GM19025 (cell line): Measurements from ENCODE around the gene ERFE.
"Not testable (repeated sequence)": the region's sequence is repeated elsewhere in the genome, so short reads cannot be mapped to it uniquely, and the experiment has no call there.

Experiments used
- ATAC-seq: cut with Tn5 transposase; IDR thresholded peaks from one replicate; pipeline ENCODE4 v1.9.1; 2021; ENCODE audit warnings: mild to moderate bottlenecking, low read depth, moderate library complexity; ENCODE audit not compliant: unreplicated experiment

The ERFE gene, protein sequence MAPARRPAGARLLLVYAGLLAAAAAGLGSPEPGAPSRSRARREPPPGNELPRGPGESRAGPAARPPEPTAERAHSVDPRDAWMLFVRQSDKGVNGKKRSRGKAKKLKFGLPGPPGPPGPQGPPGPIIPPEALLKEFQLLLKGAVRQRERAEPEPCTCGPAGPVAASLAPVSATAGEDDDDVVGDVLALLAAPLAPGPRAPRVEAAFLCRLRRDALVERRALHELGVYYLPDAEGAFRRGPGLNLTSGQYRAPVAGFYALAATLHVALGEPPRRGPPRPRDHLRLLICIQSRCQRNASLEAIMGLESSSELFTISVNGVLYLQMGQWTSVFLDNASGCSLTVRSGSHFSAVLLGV

DNA sequence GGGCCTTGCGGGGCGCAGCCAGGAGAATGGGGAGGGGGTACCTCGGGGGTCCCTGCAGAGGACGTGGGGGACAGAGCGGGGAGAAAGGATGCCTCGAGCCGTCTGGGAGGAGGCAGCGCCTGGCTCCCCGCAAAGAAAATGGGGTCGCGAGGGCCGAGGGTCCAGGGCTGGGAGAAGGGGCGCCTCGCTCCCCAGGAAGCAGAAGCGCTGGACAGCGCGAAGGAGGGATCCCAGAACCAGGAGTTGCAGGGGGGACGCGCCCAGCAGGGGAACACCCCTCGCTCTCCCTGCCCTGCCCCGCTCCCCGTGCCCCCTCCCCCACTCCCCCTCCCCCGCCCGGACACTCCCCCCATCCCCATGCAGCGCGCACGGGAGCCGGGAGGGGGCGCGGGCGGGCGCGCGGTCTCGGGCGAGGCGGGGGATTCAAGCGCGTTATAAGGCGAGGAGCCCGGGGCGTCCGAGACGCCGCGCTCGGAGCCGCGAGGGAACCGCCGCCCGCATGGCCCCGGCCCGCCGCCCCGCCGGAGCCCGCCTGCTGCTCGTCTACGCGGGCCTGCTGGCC, at the start of gene ERFE:
Gene ERFE (plus strand): TSS at position 462 of the 562 bp plus-strand sequence. CDS start 38 bp downstream, at position 500.
- ATAC-seq: no peak

DNA sequence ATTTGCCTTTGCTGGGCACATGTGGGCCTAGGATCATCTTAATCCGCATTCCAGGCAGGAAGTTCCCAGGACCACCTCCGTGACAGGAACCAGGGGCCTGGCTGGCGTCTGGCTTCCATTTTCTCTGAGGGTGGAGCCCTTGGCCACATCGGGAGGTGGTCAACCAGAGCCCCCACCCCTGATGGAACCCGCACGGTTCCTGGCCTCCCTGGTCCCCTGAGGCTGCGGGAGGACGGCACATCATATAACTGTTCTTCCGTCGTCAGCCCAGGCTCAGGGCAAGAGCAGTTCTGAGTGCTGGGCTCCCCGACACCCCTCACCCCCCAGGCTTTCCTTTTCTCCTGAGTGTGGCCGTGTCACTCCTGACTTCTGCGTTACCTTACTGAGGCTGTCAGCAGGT, 45.2 kb upstream of the ERFE start:
- no peak for ATAC-seq

DNA sequence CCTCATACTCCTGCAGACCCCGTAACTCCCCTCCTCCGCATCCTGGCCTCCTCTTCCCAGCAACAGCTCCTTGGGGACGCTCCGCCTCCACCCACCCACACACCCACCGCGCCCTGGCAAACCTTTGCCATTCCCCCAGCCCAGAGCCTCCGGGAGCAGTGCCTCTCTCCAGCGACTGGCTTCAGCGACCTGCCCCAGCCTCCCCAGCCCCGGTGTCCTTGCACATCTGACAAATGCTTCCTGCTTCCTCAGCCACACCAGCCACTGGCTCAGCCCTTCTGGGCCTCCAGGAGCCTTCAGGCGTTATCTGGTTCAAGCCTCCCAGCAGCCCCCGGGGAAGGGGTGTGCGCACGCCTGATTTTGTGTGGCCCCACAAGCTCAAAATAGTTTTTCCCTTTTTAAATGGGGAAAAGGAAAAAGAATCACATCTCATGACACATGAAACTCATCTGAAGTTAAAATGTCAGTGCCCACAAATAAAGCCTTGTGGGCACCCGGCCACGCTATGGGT, 44.4 kb upstream of the ERFE start:
- ATAC-seq: no peak

DNA sequence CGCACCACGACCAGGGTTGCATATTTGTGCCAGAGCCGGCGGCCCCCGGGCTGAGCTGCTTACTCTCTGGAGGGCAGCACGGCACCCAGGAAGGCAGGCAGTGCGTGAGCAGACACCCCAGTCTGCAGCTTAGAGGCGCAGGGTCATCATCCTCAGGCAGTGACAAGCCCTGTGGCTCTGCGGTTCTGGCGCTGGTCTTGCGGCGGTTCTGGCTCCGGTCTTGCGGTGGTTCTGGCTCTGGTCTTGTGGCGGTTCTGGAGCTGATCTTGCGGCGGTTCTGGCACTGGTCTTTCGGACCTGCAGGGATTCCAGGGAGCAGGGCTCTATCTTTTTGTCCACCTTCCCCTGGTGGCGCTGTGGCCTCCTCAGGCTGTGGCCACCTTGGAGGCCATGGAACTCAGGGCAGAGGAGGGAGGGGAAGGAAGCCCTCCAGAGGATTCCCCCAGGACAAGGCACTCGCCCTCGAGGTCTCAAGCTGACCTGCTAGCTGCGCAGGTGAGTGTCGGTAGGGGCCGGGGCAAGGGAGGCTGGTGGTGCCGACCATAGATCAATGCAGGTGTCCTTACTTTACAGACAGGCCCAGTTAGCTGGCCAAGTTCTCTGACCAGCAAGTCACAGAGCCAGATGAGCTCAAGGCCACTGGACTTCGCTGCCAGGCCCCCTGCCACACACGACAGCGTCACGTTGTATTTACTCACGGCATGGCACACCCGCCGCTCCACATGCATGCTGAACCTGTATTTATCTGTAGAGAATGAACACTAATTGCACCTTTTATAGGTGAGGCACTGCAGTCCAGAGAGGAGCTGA, 43.7 kb upstream of the ERFE start:
- no peak for ATAC-seq

DNA sequence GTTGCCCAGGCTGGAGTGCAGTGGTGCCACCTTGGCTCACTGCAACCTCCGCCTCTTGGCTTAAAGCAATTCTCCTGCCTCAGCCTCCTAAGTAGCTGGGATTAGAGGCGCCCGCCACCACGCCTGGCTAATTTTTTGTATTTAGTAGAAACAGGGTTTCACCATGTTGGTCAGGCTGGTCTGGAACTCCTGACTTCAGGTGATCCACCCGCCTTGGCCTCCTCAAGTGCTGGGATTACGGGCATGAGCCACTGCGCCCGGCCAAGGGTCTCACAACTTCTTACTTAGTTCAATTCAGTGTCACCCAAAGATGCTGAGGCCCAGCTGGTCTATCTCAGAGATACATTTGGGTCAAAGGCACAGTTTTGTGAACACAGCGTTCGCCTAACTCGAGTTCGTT, 43.1 kb upstream of the ERFE start:
- not testable (repeated sequence) for ATAC-seq

DNA sequence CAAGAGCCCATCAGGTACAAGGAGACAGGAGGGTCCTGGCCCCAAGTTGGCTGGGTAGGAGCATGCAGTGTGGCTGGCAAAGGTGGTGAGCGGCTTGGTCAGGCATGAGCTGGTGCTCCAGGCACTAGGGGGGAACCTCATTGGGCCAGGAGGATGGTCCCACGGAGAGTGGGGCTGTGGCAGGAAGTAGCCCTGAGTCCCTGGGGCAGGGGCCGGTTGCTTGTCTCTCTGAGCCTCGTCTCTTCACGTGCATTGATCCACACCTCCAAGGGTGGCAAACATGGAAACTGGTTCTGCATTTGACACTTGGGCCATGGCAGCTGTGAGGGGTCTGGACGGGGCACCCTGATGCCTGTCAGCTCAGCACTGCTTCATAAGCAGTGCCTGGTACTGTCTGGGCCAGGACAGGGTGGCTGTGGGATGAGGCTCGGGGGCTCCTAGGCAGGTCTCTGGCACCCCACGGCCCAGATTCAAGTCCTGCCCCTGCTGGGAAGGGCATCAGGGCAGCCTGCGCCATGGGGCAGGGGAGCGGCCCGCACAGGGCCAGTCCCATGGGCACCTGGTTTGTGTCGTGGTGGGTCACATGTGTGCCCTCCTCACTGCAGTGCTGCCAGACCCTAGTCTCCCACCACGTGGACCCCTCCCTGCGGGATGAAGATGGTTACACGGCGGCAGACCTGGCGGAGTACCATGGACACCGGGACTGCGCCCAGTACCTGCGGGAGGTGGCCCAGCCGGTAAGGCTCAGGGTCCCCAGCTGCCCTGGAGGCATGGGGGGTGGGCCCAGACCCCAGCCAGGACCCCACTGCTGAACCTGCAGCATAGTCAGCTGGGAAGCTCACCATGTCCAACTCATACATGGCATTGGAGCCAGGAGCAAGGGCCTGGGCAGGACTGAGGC, 42.2 kb upstream of the ERFE start:
- no peak for ATAC-seq

DNA sequence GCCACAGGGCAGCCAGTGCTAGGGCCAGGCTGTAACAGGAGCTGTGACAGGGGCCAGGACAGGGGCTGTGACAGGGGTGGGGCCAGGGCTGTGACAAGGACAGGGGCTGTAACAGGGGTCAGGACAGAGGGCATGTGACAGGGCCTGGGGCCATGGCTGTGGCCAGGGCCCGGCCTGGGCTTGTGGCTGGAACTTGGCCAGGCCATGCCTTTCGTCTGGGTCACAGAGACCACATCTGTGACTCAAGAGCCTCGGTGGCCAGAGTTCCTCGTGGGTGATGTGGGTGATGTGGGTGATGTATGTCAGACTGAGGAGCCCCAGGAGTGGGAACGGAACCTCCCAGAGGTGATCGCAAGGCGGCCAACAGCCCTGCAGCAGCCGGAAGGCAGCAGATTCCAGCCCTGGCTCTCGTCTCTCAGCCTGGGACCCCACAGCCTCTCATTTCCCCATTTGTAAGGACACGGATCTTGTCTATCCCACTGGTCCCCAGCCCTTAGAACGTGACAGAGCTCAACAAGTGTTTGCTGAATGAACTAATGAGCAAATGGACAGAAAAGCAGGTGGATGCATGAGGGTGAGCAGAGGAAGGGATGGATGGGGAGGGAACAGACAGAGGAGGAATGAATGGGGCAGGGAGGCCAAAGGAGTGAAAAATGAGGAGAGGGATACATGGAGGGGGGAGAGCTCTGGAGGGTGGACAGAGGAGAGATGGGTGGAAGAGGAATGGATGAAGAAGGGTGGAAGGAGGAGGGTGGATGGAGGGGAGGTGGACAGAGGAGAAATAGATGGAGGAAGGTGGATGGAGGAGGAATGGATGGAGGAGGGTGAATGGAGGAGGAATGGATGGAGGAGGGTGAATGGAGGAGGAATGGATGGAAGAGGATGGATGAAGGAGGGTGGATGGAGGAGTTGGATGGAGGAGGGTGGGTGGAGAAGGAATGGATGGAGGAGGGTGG, 41.3 kb upstream of the ERFE start:
- ATAC-seq: no peak

DNA sequence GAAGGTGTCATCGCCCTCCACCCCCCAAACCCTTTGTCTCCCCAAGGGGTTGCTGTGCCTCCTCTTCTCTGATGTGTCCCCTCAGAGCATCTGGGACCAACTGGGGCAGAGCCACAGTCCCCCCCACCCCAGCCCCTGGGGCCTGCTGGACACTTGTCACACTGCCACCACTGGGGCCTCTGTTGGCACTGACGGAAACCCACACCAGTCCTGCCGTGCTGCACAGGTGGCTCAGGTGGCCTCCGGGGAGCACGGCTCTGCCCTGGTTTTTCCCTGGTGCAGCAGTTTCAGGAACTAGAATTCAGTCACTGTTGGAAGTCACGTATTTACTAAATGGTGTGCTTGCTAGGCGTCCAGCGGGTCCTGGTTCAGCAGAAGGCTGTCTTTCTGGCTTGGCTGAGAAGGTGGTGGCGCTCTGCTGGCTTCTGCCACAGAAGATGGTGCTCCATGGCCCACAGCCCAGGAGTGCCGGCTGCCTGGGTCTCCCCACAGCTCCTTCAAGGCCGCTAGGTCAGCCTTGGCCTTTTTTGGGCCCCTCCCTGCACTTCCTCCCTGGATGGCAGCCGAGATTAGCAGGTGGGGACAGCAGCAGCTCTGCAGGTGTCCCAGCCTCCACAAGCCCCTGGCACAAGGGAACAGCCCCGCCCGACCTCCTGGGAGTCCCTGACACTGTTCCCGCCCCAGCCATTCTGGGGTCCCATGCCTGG, 38.9 kb upstream of the ERFE start:
- ATAC-seq: no peak

DNA sequence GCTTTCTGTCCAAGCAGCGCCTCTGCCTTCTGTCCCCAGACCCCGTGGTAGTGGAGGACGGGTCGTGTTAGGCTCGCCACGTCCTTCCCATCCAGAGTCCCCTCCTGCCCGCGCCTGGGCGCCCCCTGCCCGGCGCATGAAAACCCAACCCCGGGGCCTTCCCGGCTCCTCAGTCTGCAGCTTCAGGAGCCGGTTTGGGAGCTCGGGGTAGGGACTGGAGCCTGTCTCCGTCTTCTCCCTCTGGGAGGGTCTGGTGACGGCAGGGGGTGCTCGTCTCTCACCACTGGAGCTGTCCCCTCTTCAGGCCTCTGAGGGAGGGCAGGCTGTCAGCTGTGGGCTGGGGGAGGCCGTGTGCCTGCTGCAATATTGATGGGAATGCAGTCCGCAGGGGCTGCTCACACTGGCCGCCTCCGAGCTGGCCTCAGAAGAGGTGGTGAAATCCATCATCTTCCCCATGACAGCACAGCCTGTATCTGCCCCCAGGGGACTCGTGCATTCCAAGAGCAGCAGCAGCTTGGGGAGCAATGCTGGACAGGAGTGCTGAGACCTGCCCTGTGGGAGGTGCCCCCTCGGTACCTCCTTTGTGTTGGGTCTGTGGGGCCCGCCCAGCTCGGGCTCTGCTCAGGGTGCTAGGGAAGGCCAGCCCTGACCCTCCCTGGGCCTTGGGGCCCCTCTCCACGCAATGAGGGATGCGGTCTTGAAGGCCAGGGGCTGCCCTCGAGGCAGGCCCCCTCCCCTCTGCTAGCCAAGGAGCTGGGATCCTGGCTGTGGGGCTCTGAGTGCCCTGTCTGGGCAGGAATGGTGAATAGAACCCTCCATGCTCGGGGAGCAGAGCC, 38.1 kb upstream of the ERFE start:
- ATAC-seq: no peak

DNA sequence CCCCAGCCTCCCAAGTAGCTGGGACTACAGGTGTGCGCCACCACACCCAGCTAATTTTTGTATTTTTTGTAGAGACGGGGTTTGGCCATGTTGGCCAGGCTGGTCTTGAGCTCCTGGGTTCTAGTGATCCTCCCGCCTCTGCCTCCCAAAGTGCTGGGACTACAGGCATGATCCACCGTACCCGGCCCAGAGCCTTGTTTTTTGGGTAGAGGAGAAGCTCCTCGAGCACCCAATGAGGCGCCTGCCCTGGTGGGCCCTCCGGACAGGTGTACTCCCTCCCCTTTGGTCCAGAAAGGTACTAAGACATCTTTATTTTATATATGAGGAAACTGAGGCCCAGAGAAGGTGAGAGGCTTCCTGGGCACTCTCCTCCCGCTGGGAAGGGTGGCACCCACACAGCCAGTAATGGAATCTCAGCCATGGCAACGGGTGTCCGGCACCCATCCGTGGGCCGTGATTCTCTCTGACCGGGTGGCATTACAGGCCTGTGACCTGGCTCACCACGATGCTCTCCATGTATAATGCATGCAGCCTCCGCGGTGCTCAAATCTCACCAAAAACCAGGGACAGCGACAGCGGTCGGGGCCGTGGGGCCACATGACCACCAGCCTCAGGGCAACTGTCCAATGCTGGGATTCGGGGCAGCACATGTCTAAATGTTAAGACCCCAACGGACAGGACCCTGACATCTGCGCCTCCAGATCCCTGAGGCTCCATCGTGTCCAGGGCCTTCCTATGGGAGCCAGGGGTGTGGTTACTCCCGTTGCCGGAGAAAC, 37.1 kb upstream of the ERFE start:
- no peak for ATAC-seq

DNA sequence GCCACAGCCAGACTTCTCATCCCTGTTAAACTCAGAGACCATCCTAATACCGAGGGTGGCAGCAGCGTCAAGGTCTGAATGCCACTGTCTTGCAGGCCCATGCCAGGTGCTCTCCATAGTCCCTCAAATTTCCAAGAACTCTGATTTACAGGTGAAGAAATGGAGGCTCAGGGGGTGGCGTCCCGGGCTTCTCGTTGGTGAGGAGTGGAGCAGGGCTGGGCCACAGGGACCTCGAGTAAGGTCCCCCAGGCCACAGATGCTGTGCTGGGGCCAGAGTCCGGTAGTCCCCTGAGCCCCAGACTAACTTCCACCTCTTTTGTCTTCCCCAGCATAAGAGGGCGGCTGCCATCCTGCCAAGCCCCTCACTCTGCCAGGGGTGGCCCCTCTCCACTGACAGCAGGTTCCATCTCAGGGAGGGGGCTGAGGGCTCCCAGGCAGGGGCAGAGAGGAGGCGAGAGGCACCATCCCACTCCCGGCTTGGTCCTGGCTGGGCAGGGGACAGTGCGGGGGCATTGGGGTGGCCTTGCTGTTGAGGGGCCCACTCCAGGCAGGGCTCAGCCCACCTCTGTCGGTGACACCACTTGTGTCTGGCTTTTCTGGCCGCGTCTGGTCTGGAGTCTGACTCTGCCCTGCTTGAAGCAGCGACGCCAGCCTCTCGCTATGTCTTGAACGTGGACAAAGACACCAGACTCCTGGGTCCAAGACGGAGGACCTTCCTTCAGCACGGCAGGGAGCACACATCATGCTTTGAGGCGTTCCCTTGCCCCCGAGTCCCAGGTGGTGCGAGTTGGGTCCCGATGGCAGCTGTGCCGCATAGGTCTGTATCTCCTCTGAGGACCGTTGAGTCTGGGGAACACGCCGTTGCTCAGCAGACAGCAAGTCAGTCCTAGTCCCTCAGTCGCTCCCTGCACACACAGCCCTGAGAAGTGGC, 36.2 kb upstream of the ERFE start:
- ATAC-seq: no peak

DNA sequence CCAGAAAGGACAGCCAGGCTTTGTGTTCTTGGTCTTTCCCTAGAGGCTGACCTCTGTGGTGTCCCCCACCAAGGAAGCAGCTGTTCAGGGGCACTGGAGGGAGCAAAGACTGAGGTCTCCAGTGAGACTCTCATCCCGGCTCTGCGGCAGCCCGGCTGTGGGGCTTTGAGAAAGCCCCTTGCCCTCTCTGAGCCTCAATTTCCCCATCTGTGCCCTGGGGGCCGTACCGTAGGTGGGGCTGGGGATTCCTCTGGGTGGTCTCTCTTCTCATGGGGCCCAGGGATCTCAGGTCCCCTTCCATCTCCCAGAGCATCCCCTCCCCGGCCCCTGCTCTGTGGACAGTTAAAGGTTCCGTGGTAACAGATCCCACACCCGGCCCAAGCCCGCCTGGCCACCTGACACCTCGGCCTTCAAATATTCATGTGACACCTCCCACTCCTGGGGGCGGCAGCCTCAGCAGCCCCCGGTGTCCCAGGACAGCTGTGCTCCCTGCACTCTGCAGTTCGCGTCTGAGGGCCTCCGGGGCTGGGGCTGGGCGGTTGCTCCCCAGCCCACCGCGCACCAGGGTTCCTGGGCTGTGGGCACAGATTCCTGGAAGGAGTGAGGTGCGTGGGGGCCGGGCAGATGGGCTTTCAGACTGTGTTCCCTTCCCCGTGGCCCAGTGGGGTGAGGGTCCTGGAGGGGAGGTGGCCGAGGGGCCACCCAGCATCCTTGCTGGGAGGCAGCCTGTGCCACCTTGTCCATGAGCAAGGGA, 35.4 kb upstream of the ERFE start:
- no peak for ATAC-seq

DNA sequence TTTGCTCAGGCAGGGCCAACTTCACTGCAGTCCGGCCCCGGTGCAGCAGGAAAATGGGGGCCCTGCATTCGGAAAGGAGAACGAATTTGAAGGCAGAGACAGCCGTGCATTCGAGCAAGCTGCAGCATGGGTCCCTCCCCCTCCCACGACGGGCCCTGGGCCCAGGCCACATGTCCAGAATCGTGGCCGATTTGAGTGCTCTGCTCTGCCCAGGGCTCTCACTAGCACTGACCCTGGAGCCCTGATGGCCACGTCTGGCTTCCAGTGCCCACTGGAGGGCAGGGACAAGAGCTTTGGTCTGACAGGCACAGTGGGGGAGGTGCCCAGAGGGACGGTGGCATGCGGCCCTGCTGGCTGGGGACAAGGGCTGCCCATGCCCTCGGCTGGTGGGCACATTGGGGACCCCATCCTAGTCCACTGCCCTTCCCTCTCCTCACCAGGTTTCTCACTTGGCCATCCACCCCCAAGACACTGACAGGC, 34.7 kb upstream of the ERFE start:
- ATAC-seq: no peak

DNA sequence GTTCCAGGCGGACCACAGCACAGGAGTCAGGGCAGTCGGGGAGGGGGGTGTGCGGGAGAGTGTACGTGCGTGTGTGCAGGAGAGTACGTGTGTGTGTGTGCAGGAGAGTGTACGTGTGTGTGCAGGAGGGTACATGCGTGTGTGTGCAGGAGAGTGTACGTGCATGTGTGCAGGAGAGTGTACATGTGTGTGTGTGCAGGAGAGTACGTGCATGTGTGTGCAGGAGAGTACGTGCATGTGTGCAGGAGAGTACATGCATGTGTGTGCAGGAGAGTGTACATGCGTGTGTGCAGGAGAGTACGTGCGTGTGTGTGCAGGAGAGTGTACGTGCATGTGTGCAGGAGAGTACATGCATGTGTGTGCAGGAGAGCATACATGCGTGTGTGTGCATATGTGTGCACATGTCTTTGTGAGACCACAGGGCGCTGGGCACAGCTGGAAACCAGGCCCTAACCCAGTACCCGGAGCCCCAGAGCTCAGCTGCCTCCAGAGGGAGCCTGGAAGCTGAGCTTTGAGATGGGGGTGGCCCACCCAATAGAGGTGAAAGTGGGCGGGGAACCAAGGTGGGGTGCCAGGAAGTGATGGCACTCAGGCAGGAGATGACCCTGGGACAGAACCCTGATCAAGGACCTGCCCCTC, 34.2 kb upstream of the ERFE start:
- ATAC-seq: no peak
